A673 (cell line): ENCODE results near the gene ANP32B.

Experiments used
- EZH2 ChIP-seq: fragments of 200-600 bp; sonication (generic); IDR thresholded peaks from 2 replicates; pipeline ENCODE4 v1.6.1; 2017; ENCODE audit warnings: borderline replicate concordance, low read depth, mild to moderate bottlenecking, mixed read lengths, antibody characterized with exemption, low read length; ENCODE audit not compliant: poor library complexity, severe bottlenecking
- TF ChIP-seq, protein P1 (sequence below): fragments of 300-800, 200-600 bp; sonication (generic); conservative IDR thresholded peaks from 2 replicates; pipeline ENCODE4 v1.5.1; 2017; ENCODE audit warnings: low read depth, mild to moderate bottlenecking, antibody characterized with exemption, low read length, moderate library complexity, mixed read lengths

DNA sequence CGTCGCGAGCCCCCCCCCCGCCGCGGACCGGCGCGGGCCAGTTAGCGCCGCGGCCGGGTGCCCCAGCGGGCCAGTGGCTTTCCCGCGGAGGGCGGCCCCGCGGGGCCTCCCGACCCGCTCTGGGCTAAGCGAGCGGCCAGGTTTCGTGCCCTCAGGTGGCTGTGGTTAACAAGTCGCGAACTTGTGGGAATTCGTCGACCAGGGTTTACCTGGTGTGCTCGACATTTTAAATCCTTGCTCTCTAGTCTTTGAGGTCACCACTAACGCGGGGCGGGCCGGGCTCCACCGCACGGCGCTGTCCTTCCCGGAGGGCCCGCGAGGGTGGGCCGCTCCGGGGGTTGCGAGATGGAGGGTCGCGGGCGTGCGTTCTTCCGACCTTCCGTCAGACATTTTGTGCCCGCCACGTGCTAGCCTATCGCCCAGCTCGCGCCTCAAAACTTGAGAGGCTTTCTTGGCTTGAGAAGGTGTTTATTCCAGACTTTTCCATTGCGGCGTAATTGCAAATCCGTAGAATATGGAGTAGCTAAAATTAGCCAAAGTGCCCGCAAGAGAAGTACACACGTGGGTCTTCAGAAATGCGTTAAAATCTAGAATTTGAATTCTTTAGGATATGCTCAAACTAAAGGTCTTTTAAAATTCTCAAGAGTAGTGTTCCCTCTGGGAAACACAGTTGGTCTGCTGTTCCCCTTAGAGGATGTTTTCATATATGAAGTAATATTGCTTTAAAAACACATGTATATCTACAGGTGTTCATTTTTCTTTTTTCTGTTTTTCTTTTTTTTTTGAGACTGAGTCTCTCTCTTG, 2.1 kb downstream of the ANP32B start:
- TF ChIP-seq, protein P1, sequence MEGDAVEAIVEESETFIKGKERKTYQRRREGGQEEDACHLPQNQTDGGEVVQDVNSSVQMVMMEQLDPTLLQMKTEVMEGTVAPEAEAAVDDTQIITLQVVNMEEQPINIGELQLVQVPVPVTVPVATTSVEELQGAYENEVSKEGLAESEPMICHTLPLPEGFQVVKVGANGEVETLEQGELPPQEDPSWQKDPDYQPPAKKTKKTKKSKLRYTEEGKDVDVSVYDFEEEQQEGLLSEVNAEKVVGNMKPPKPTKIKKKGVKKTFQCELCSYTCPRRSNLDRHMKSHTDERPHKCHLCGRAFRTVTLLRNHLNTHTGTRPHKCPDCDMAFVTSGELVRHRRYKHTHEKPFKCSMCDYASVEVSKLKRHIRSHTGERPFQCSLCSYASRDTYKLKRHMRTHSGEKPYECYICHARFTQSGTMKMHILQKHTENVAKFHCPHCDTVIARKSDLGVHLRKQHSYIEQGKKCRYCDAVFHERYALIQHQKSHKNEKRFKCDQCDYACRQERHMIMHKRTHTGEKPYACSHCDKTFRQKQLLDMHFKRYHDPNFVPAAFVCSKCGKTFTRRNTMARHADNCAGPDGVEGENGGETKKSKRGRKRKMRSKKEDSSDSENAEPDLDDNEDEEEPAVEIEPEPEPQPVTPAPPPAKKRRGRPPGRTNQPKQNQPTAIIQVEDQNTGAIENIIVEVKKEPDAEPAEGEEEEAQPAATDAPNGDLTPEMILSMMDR = no peak
- no peak for TF ChIP-seq EZH2
